HG03025 (cell line): ENCODE data around the gene GRAPL.
"Not testable (repeated sequence)": the region's sequence is repeated elsewhere in the genome, so short reads cannot be mapped to it uniquely, and the experiment has no call there.

Experiments
- ATAC-seq: cut with Tn5 transposase; IDR thresholded peaks from one replicate; pipeline ENCODE4 v1.9.1; 2021; ENCODE audit warnings: mild to moderate bottlenecking, moderate library complexity; ENCODE audit not compliant: unreplicated experiment, low FRiP score

Gene GRAPL

GRCh38 chr17:19187883-19188869, 60.8 kb downstream of the GRAPL start:
- ATAC-seq, result not testable (repeated sequence)

- ATAC-seq, result not testable (repeated sequence)
Measured at GRCh38 chr17:19188870-19189708, 61.7 kb downstream of the GRAPL start.

- ATAC-seq, result not testable (repeated sequence)
Measured at GRCh38 chr17:19189781-19190405, 62.5 kb downstream of the GRAPL start.

GRCh38 chr17:19196382-19197204, 69.2 kb downstream of the GRAPL start:
- not testable (repeated sequence) for ATAC-seq

GRCh38 chr17:19202448-19202847, 75.1 kb downstream of the GRAPL start:
- not testable (repeated sequence) for ATAC-seq

GRCh38 chr17:19203429-19203828, 76.0 kb downstream of the GRAPL start:
- ATAC-seq, result not testable (repeated sequence)
